HepG2 (cell line): ENCODE data around the gene RAD18. TPM values are rescaled to one million over a fixed set of nuclear protein-coding genes. Genes with fewer than 3 reads are reported as not detected.

Experiments
- ERF ChIP-seq: IDR thresholded peaks from 2 replicates; pipeline ENCODE4 v1.6.1; 2018; ENCODE audit warnings: missing biosample characterization, missing genetic modification reagents
- GATAD2A ChIP-seq: IDR thresholded peaks from 2 replicates; pipeline ENCODE4 v1.6.1; 2016
- MXD4 ChIP-seq: IDR thresholded peaks from 2 replicates; pipeline ENCODE4 v1.6.1; 2016; ENCODE audit warnings: mild to moderate bottlenecking, missing biosample characterization, missing genetic modification reagents
- NFRKB ChIP-seq: fragments of 450-650 bp; IDR thresholded peaks from 2 replicates; pipeline ENCODE4 v1.6.1; 2017
- STAT5B ChIP-seq: sonication (generic); formaldehyde crosslinking; IDR thresholded peaks from 2 replicates; pipeline ENCODE4 v1.4.0; 2020; ENCODE audit warnings: missing genetic modification reagents
- TBX3 ChIP-seq: fragments of 450-650 bp; IDR thresholded peaks from 2 replicates; pipeline ENCODE4 v1.6.1; 2017; ENCODE audit warnings: antibody characterized with exemption, mild to moderate bottlenecking, inconsistent platforms, borderline replicate concordance
- ZNF138 ChIP-seq: sonication (generic); formaldehyde crosslinking; IDR thresholded peaks from 2 replicates; pipeline ENCODE4 v1.5.0; 2020; ENCODE audit warnings: mild to moderate bottlenecking, low read depth, missing genetic modification reagents
- ZNF562 ChIP-seq: sonication (generic); formaldehyde crosslinking; IDR thresholded peaks from 2 replicates; pipeline ENCODE4 v1.8.0; 2022; ENCODE audit warnings: missing genetic modification reagents, borderline replicate concordance
- ZNF672 ChIP-seq: sonication (generic); formaldehyde crosslinking; IDR thresholded peaks from 2 replicates; pipeline ENCODE4 v1.8.1; 2022; ENCODE audit warnings: missing genetic modification reagents
- ZNF788 ChIP-seq: sonication (generic); formaldehyde crosslinking; IDR thresholded peaks from 2 replicates; pipeline ENCODE4 v1.5.0; 2020; ENCODE audit warnings: mild to moderate bottlenecking, missing genetic modification reagents, borderline replicate concordance
- ZNF83 ChIP-seq: sonication (generic); formaldehyde crosslinking; IDR thresholded peaks from 2 replicates; pipeline ENCODE4 v1.4.0; 2020; ENCODE audit warnings: missing genetic modification reagents, mild to moderate bottlenecking, borderline replicate concordance
- polyA plus RNA-seq, 8 experiments: library from polyadenylated mRNA; depleted of rRNA in 3 of 8; stranded (reverse) in 7 of 8; unstranded in 1 of 8; fragments of >200 nt; fragmentation: Illumina TruSeq in 4 of 8; extraction: Trizol in 4 of 8; gene quantifications; 2 replicates each; pipeline versions ENCODE4 v1.2.1 to v1.2.3, GENCODE V29; 2011 to 2016; ENCODE audit warnings: low read depth in 4 of 8, missing spikeins in 1 of 8, mixed read lengths in 1 of 8; ENCODE audit not compliant: insufficient read depth in 1 of 8
- total RNA-seq, 5 experiments: library from RNA; depleted of rRNA; stranded (reverse); fragments of >200 nt; fragmentation: Illumina TruSeq; extraction: Trizol; gene quantifications; 2 replicates each; pipeline ENCODE4 v1.2.3, GENCODE V29; 2016; ENCODE audit warnings: low read depth in 1 of 5
- TF ChIP-seq, protein P1 (sequence below): sonication (generic); formaldehyde crosslinking; IDR thresholded peaks from 2 replicates; pipeline ENCODE4 v1.5.0; 2020; ENCODE audit warnings: missing genetic modification reagents
- TF ChIP-seq, protein P2 (sequence below): sonication (generic); formaldehyde crosslinking; IDR thresholded peaks from 2 replicates; pipeline ENCODE4 v1.5.0; 2020; ENCODE audit warnings: missing genetic modification reagents
- TF ChIP-seq, protein P3 (sequence below): sonication (generic); formaldehyde crosslinking; IDR thresholded peaks from 2 replicates; pipeline ENCODE4 v1.4.0; 2020; ENCODE audit warnings: missing genetic modification reagents
- TF ChIP-seq, protein P4 (sequence below): sonication (generic); formaldehyde crosslinking; IDR thresholded peaks from 2 replicates; pipeline ENCODE4 v1.4.0; 2020; ENCODE audit warnings: missing genetic modification reagents
- TF ChIP-seq, protein P5 (sequence below): sonication (generic); formaldehyde crosslinking; IDR thresholded peaks from 2 replicates; pipeline ENCODE4 v1.8.1; 2023; ENCODE audit warnings: missing genetic modification reagents, mild to moderate bottlenecking, borderline replicate concordance
- TF ChIP-seq, protein P6 (sequence below): sonication (generic); formaldehyde crosslinking; IDR thresholded peaks from 2 replicates; pipeline ENCODE4 v1.5.1; 2020; ENCODE audit warnings: missing genetic modification reagents, mild to moderate bottlenecking, borderline replicate concordance

RAD18 gene
- total and polyA plus RNA-seq, 2 of the 13 experiments (the other 11 are each of a cell fraction or from before 2014, with no cell fraction given), result 5.9 to 20.7 TPM

DNA sequence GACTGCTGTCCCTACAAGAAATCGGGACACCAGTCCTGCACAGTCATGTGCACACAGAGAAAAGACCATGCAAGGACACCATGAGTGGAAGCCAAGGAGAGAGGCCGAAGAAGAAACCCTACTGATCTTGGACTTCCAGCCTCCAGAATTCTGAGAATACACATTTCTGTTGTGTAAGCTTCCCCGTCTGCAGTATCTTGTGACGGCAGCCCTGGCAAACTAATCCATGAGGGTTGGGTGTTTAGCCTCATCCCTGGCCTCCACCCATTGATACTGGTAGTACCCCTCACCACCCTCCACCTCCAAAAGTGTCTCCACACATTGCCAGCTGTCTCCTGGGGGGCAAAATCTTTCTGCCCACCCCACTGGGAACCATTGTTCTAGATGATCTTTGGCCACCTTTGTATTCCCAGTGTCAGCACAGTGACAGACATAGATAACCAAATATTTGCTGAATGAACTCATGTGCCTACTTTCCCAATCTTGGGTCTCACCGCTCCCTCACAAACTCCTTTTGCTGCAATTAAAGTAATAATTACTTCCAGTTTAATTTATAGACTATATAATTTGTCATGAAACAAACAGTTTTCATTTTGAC, 83.8 kb downstream of the RAD18 start (continued):
- TF ChIP-seq MXD4, result no peak
- no peak for TF ChIP-seq STAT5B (CRISPR knock-in tag)
- TF ChIP-seq, protein P1, sequence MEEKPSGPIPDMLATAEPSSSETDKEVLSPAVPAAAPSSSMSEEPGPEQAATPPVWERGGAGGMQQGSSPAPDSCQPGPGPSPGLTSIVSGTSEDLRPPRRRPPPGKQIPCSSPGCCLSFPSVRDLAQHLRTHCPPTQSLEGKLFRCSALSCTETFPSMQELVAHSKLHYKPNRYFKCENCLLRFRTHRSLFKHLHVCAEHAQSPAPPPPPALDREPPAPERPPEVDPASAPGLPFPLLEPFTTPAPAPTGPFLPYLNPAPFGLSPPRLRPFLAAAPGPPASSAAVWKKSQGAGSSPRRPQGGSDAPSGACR (CRISPR knock-in tag), result no peak
- TF ChIP-seq, protein P2, sequence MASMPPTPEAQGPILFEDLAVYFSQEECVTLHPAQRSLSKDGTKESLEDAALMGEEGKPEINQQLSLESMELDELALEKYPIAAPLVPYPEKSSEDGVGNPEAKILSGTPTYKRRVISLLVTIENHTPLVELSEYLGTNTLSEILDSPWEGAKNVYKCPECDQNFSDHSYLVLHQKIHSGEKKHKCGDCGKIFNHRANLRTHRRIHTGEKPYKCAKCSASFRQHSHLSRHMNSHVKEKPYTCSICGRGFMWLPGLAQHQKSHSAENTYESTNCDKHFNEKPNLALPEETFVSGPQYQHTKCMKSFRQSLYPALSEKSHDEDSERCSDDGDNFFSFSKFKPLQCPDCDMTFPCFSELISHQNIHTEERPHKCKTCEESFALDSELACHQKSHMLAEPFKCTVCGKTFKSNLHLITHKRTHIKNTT (CRISPR knock-in tag), result no peak
- no peak for TF ChIP-seq ZNF83 (CRISPR knock-in tag)
- no peak for TF ChIP-seq ZNF138 (CRISPR knock-in tag)
- TF ChIP-seq ERF (CRISPR knock-in tag), result no peak
- TF ChIP-seq NFRKB, result no peak
- TF ChIP-seq, protein P3, sequence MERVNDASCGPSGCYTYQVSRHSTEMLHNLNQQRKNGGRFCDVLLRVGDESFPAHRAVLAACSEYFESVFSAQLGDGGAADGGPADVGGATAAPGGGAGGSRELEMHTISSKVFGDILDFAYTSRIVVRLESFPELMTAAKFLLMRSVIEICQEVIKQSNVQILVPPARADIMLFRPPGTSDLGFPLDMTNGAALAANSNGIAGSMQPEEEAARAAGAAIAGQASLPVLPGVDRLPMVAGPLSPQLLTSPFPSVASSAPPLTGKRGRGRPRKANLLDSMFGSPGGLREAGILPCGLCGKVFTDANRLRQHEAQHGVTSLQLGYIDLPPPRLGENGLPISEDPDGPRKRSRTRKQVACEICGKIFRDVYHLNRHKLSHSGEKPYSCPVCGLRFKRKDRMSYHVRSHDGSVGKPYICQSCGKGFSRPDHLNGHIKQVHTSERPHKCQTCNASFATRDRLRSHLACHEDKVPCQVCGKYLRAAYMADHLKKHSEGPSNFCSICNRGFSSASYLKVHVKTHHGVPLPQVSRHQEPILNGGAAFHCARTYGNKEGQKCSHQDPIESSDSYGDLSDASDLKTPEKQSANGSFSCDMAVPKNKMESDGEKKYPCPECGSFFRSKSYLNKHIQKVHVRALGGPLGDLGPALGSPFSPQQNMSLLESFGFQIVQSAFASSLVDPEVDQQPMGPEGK, result peak; percentile 100
- TF ChIP-seq, protein P4, sequence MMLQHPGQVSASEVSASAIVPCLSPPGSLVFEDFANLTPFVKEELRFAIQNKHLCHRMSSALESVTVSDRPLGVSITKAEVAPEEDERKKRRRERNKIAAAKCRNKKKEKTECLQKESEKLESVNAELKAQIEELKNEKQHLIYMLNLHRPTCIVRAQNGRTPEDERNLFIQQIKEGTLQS (CRISPR knock-in tag), result 0 out of 2 replicates have a peak, but pooled peaks have one; percentile 29
- peak; percentile 30; the same call in 1 of the 2 replicates for TF ChIP-seq TBX3
- TF ChIP-seq, protein P5, sequence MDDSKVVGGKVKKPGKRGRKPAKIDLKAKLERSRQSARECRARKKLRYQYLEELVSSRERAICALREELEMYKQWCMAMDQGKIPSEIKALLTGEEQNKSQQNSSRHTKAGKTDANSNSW (CRISPR knock-in tag), result no peak
- TF ChIP-seq GATAD2A (CRISPR knock-in tag), result peak; percentile 79
- TF ChIP-seq, protein P6, sequence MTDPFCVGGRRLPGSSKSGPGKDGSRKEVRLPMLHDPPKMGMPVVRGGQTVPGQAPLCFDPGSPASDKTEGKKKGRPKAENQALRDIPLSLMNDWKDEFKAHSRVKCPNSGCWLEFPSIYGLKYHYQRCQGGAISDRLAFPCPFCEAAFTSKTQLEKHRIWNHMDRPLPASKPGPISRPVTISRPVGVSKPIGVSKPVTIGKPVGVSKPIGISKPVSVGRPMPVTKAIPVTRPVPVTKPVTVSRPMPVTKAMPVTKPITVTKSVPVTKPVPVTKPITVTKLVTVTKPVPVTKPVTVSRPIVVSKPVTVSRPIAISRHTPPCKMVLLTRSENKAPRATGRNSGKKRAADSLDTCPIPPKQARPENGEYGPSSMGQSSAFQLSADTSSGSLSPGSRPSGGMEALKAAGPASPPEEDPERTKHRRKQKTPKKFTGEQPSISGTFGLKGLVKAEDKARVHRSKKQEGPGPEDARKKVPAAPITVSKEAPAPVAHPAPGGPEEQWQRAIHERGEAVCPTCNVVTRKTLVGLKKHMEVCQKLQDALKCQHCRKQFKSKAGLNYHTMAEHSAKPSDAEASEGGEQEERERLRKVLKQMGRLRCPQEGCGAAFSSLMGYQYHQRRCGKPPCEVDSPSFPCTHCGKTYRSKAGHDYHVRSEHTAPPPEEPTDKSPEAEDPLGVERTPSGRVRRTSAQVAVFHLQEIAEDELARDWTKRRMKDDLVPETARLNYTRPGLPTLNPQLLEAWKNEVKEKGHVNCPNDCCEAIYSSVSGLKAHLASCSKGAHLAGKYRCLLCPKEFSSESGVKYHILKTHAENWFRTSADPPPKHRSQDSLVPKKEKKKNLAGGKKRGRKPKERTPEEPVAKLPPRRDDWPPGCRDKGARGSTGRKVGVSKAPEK (CRISPR knock-in tag), result no peak
- no peak for TF ChIP-seq ZNF672 (CRISPR knock-in tag)
- TF ChIP-seq ZNF562 (CRISPR knock-in tag), result no peak
- TF ChIP-seq ZNF788 (CRISPR knock-in tag), result no peak
